Stimulated activated CD8-positive, alpha-beta memory T cell treated with anti-CD3 and anti-CD28 coated beads, Interleukin-15, amount 100 ng/mL, for 48 hours (primary cell): ENCODE data around the gene TAF11L11.
"Not testable (repeated sequence)": the region's sequence is repeated elsewhere in the genome, so short reads cannot be mapped to it uniquely, and the experiment has no call there.

ENCODE experiments used
- DNase-seq, 2 donors: peaks; one replicate each; pipeline ENCODE4 v3.0.0-alpha.2; 2020; ENCODE audit warnings: low read depth in 2 of 2

Gene TAF11L11

GRCh38 chr5:17603880-17604279, at the start of gene TAF11L11:
TSS of gene TAF11L11 (plus strand) at chr5:17604183.
- not testable (repeated sequence) for DNase-seq

GRCh38 chr5:17585658-17586057, 18.3 kb upstream of the TAF11L11 start, which contains the start of gene TAF11L7:
TSS of gene TAF11L7 (minus strand) at chr5:17585758.
- DNase-seq, result not testable (repeated sequence)

- not testable (repeated sequence) for DNase-seq
Observed at GRCh38 chr5:17590860-17591259, 13.1 kb upstream of the TAF11L11 start, which contains the start of gene TAF11L8. TSS of gene TAF11L8 (minus strand) at chr5:17590960.

- not testable (repeated sequence) for DNase-seq
Observed at GRCh38 chr5:17594255-17594654, 9.7 kb upstream of the TAF11L11 start, which contains the start of gene TAF11L9. TSS of gene TAF11L9 (minus strand) at chr5:17594394.

GRCh38 chr5:17597728-17598127, 6.3 kb upstream of the TAF11L11 start, which contains the start of gene TAF11L10:
TSS of gene TAF11L10 (minus strand) at chr5:17597828.
- DNase-seq, result not testable (repeated sequence)

GRCh38 chr5:17604951-17605350, 968 bp downstream of the TAF11L11 start:
- DNase-seq, result no peak

GRCh38 chr5:17607461-17607860, 3.5 kb downstream of the TAF11L11 start:
- DNase-seq, result not testable (repeated sequence)

- DNase-seq, result not testable (repeated sequence)
Observed at GRCh38 chr5:17610092-17610491, 6.1 kb downstream of the TAF11L11 start, which contains the start of gene TAF11L12. TSS of gene TAF11L12 (plus strand) at chr5:17610392.

GRCh38 chr5:17614872-17615605, 11.1 kb downstream of the TAF11L11 start:
- DNase-seq, result no peak

GRCh38 chr5:17619354-17619753, 15.4 kb downstream of the TAF11L11 start:
- no peak for DNase-seq

GRCh38 chr5:17620627-17621026, 16.6 kb downstream of the TAF11L11 start:
- no peak for DNase-seq

GRCh38 chr5:17625686-17626085, 21.7 kb downstream of the TAF11L11 start:
- no peak for DNase-seq

- DNase-seq, result not testable (repeated sequence)
Observed at GRCh38 chr5:17631788-17632187, 27.8 kb downstream of the TAF11L11 start, which contains the start of gene TAF11L13. TSS of gene TAF11L13 (plus strand) at chr5:17632088.

GRCh38 chr5:17634160-17634559, 30.2 kb downstream of the TAF11L11 start, which contains the start of gene TAF11L14:
TSS of gene TAF11L14 (plus strand) at chr5:17634460.
- no peak for DNase-seq

- not testable (repeated sequence) for DNase-seq
Observed at GRCh38 chr5:17649232-17649631, 45.2 kb downstream of the TAF11L11 start.

GRCh38 chr5:17655201-17655759, 51.3 kb downstream of the TAF11L11 start:
- not testable (repeated sequence) for DNase-seq
